Hepatocyte (in vitro differentiated cells): ENCODE data around the gene KIAA1549.

Experiments
- EZH2 ChIP-seq: fragments of 200-600 bp; sonication (generic); IDR thresholded peaks from 2 replicates; pipeline ENCODE4 v1.6.1; 2016; ENCODE audit warnings: antibody characterized with exemption, mild to moderate bottlenecking, borderline replicate concordance
- EZH2phosphoT487 ChIP-seq: fragments of 200-600 bp; sonication (generic); IDR thresholded peaks from one replicate; pipeline ENCODE4 v1.6.1; 2018; ENCODE audit warnings: antibody characterized with exemption, mild to moderate bottlenecking, low read depth, moderate library complexity; ENCODE audit not compliant: unreplicated experiment, severe bottlenecking
- TF ChIP-seq, protein P1 (sequence below): fragments of 200-600 bp; sonication (generic); IDR thresholded peaks from 2 replicates; pipeline ENCODE4 v1.5.1; 2016; ENCODE audit warnings: antibody characterized with exemption, mild to moderate bottlenecking; ENCODE audit not compliant: poor library complexity

DNA sequence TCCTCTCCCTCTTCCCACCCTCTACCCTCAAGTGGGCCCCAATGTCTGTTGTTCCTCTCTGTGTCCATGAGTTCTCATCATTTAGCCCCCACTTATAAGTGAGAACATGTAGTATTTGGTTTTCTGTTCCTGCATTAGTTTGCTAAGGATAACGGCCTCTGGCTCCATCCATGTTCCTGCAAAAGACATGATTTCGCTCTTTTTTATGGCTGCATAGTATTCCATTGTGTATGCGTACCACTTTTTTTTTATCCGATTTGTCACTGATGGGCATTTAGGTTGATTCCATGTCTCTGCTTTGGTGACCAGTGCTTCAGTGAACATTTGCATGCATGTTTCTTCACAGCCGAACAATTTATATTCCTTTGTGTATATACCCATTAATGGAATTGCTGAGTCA lies 131.5 kb downstream of the KIAA1549 start:
- TF ChIP-seq, protein P1, sequence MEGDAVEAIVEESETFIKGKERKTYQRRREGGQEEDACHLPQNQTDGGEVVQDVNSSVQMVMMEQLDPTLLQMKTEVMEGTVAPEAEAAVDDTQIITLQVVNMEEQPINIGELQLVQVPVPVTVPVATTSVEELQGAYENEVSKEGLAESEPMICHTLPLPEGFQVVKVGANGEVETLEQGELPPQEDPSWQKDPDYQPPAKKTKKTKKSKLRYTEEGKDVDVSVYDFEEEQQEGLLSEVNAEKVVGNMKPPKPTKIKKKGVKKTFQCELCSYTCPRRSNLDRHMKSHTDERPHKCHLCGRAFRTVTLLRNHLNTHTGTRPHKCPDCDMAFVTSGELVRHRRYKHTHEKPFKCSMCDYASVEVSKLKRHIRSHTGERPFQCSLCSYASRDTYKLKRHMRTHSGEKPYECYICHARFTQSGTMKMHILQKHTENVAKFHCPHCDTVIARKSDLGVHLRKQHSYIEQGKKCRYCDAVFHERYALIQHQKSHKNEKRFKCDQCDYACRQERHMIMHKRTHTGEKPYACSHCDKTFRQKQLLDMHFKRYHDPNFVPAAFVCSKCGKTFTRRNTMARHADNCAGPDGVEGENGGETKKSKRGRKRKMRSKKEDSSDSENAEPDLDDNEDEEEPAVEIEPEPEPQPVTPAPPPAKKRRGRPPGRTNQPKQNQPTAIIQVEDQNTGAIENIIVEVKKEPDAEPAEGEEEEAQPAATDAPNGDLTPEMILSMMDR, result no peak
- no peak for TF ChIP-seq EZH2
- TF ChIP-seq EZH2phosphoT487, result no peak
